IPS-15b (cell line): ENCODE results near the gene RPN2.

ENCODE experiments used
- H3K27me3 ChIP-seq: one replicate; pipeline ENCODE4 v1.6.1; 2013; ENCODE audit warnings: low read length; ENCODE audit not compliant: control insufficient read depth, insufficient read depth
- H3K36me3 ChIP-seq: one replicate; pipeline ENCODE4 v1.6.1; 2013; ENCODE audit warnings: low read length; ENCODE audit not compliant: control insufficient read depth, insufficient read depth
- H3K4me1 ChIP-seq: one replicate; pipeline ENCODE4 v1.6.1; 2013; ENCODE audit warnings: mild to moderate bottlenecking, low read length; ENCODE audit not compliant: control insufficient read depth, insufficient read depth
- H3K4me3 ChIP-seq: one replicate; pipeline ENCODE4 v1.5.1; 2013; ENCODE audit warnings: low read depth, low read length
- H3K9ac ChIP-seq: one replicate; pipeline ENCODE4 v1.6.1; 2013; ENCODE audit warnings: low read depth, mild to moderate bottlenecking, low read length
- H3K9me3 ChIP-seq: one replicate; pipeline ENCODE4 v1.6.1; 2013; ENCODE audit warnings: mild to moderate bottlenecking, low read length; ENCODE audit not compliant: control insufficient read depth, insufficient read depth

The RPN2 gene

DNA sequence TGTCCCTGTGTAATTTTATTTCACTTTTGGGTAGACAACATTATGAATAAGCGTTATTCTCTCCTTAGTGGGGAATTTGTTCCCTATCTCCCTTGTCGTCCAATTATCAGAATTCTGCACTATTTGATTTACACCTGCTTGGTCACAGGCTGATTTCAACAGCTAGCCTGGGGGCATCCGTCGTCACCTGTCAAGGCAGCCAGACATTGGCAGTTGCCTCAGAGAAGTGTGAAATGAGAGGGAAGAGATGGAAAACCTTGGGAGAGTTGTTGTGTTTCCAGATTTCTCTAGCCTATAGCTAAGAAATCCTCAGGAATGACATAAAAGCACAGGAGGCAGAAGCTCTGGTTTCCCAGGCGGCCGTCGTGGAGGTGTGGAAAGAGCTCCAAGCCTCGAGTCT lies 83.4 kb downstream of the RPN2 start:
- Histone ChIP-seq H3K36me3 (no peaks in the 10 kb centered on the region), H3K4me1 (peaks cover 5% of the 10 kb centered on the region), H3K9me3 (no peaks in the 10 kb centered on the region), H3K9ac (no peak overlapping the region), H3K27me3 (no peaks in the 10 kb centered on the region), H3K4me3 (no peak overlapping the region)

DNA sequence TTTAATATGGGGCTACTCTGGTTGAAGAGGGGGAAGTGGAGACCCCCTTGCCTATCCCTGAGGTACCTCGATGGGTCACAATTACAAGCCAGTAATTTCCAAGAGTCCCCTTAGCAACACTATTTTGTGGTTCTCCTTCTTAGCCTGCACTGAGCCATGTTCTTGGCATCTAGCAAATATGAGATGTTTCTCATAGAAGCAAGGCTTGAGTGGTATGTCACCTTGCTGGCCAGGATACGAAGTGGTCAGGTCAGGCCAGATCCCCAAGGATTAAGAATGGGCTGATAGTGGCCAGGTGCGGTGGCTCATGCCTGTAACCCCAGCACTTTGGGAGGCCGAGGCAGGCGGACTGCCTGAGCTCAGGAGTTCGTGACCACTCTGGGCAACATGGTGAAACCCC lies 84.6 kb downstream of the RPN2 start:
- no peak overlapping the region for H3K4me3 ChIP-seq
- H3K4me1 ChIP-seq: peaks cover 7% of the 10 kb centered on the region
- H3K36me3 ChIP-seq: no peaks in the 10 kb centered on the region
- H3K9ac ChIP-seq: no peak overlapping the region
- H3K9me3 ChIP-seq: no peaks in the 10 kb centered on the region
- no peaks in the 10 kb centered on the region for H3K27me3 ChIP-seq

DNA sequence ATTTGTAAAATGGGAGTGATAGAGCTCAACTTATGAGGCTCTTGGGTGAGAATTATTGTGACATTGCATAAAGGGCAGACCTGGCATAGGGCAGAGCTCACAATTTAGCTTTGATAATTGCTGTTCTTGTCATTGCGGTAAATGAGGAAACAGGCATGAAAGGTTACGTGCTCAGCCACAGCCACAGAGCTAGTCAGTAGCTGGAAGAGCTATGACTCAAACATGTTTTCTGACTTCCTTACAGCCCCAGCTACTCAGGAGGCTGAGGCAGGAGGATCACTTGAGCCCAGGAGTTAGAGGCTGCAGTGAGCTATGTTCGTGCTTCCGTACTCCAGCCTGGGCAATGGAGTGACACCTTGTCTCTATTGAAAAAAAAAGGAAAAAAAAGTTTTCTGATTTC lies 86.0 kb downstream of the RPN2 start:
- no peak overlapping the region for H3K9ac ChIP-seq

DNA sequence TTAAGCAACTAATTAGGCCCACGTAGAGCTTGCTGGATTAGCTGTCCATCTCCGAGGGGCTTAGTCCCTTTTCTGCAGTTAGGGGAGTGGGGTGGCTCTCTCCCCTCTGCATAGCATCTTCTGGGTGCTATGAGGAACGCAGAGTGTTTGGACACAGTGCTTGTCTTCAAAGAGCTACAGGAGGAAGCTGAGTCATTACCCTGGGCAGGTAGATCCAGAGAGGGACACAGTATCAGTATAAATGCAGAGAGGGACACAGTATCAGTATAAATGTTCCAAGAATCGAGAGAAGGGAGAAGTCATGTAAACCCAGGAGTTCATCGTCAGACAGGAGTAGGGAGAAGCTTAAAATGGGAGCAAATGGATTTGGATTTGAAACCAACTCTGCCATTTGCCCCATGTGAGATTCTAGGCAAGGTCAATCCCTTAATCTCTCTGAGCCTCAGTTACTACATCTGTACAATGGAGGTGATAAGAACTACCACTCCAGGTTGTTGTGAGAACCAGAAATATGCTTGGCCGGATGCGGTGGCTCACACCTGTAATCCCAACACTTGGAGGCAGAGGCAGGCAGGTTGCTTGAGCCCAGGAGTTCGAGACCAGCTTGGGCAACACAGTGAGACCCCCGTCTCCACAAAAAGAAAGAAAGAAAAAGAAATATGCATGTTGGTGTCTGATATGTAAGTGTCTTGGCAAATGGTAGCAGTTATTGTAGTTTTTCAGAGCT lies 88.0 kb downstream of the RPN2 start:
- no peaks in the 10 kb centered on the region for H3K9me3 ChIP-seq
- peaks cover 5% of the 10 kb centered on the region for H3K4me1 ChIP-seq
- no peaks in the 10 kb centered on the region for H3K36me3 ChIP-seq
- no peak overlapping the region for H3K9ac ChIP-seq
- no peaks in the 10 kb centered on the region for H3K27me3 ChIP-seq
- H3K4me3 ChIP-seq: no peak overlapping the region

More for the DNA sequence above, 86.0 kb downstream of the RPN2 start:
- Histone ChIP-seq H3K9me3 (no peaks in the 10 kb centered on the region), H3K36me3 (no peaks in the 10 kb centered on the region), H3K4me3 (no peak overlapping the region), H3K4me1 (peaks cover 5% of the 10 kb centered on the region), H3K27me3 (no peaks in the 10 kb centered on the region)

DNA sequence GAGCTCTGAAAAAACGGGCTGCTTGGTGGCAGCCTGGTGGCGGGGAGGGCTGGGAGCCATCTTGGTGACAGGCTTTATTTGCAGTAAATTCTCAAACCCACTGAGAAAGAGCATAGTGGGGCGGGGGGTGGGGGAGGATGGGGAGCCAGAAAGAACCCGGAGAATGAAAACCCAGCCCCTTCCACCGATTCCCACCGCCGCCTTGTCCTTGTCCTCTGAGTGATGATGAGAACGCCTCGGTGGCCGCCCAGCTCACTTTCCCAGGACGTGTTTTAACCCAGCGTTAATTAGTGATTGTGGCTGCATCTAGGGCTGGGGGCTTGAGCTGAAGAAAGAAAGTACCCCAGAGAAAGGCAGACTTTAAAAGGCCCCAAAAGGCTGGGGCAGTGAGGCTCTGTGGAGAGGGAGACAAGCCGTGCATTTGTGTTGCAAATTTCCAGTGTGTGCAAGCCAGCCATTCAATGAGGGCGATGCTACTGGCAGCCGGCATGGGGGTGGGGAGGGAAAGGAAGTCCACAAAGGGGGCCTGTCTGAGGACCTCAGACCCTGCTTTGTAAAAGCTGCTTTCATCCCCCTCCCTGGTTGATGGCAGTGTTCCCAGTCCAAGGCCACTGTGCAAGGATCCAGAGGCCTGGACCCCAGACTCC lies 88.7 kb downstream of the RPN2 start:
- Histone ChIP-seq H3K4me3 (no peak overlapping the region), H3K9me3 (no peaks in the 10 kb centered on the region), H3K9ac (peak overlapping the region; percentile 70), H3K36me3 (no peaks in the 10 kb centered on the region), H3K4me1 (peaks cover 5% of the 10 kb centered on the region), H3K27me3 (no peaks in the 10 kb centered on the region)

- Histone ChIP-seq H3K27me3 (no peaks in the 10 kb centered on the region), H3K4me1 (peaks cover 5% of the 10 kb centered on the region), H3K4me3 (no peak overlapping the region), H3K36me3 (no peaks in the 10 kb centered on the region), H3K9ac (no peak overlapping the region), H3K9me3 (no peaks in the 10 kb centered on the region)
These were observed 91.7 kb downstream of the RPN2 start for GRCh38 chr20:37270576-37271420.

DNA sequence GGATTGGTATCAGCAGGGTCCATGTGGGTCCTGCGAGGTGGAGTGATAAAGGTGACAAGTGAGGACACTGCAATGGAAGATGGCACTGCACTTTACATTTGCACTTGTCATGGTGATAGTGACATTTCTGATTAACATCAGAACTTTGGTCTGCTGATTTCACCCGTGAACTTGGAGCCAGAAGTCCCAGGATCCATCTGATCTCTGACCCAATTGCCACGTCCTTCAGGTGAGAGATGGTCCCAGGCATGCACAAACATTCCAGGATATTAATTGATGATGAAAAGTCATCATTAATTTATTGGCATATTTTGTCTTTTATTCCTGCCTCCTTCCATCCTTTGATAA lies 92.3 kb downstream of the RPN2 start:
- Histone ChIP-seq H3K9ac (no peak overlapping the region), H3K36me3 (no peaks in the 10 kb centered on the region), H3K4me1 (peaks cover 5% of the 10 kb centered on the region), H3K9me3 (no peaks in the 10 kb centered on the region), H3K27me3 (no peaks in the 10 kb centered on the region), H3K4me3 (no peak overlapping the region)

DNA sequence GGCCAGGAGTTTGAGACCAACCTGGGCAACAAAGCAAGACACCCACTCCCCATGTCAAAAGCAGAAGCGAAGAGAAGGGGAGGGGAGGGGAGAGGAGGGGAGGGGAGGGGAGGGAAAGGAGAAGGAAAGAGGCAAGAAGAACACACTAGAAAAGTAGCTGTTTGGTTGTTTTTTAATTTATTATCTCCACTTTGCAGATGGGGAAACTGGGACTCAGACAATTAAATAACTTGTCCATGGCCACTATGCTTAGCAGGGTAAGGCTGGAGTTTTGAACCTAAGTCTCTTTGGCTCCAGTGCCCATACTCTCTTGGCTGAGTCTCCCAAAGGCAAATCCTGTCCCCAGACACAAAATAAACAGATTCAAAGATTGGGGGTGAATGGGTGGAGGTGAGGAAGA lies 94.9 kb downstream of the RPN2 start:
- peaks cover under 1% of the 10 kb centered on the region for H3K4me1 ChIP-seq
- H3K9me3 ChIP-seq: no peaks in the 10 kb centered on the region
- H3K27me3 ChIP-seq: no peaks in the 10 kb centered on the region
- no peak overlapping the region for H3K4me3 ChIP-seq
- H3K36me3 ChIP-seq: no peaks in the 10 kb centered on the region
- H3K9ac ChIP-seq: no peak overlapping the region

DNA sequence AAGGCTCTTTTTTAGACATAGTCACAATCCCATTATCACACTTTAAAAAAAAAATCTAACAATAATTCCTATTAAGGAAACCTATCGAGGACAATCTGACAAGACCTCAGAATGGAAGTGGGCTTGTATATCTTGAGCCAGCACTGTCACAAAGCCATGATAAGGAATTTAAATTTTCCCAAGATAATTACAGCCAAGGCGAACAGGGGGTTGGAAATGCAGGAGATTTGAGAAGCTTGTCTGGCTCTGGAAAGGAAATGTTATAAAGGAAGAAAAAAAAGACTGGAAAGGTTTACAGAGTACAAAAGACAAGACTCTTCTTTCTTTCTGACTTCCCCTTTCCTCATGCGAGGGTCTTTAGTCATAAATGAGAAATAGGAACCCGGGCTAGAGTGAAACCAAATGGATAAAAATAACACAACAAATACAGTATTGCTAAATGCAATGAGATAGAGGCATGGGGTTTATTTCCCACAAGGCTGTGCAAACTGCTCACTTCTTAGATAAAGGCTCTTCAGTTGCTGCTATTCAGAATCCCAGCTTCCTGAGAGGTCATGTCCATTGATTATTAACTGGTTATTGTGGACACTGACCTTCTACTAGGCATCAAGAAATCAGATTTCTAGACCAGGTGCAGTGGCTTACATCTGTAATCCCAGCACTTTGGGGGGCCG lies 95.9 kb downstream of the RPN2 start:
- Histone ChIP-seq H3K4me3 (no peak overlapping the region), H3K4me1 (peaks cover 4% of the 10 kb centered on the region), H3K36me3 (no peaks in the 10 kb centered on the region), H3K27me3 (no peaks in the 10 kb centered on the region), H3K9ac (no peak overlapping the region), H3K9me3 (no peaks in the 10 kb centered on the region)

DNA sequence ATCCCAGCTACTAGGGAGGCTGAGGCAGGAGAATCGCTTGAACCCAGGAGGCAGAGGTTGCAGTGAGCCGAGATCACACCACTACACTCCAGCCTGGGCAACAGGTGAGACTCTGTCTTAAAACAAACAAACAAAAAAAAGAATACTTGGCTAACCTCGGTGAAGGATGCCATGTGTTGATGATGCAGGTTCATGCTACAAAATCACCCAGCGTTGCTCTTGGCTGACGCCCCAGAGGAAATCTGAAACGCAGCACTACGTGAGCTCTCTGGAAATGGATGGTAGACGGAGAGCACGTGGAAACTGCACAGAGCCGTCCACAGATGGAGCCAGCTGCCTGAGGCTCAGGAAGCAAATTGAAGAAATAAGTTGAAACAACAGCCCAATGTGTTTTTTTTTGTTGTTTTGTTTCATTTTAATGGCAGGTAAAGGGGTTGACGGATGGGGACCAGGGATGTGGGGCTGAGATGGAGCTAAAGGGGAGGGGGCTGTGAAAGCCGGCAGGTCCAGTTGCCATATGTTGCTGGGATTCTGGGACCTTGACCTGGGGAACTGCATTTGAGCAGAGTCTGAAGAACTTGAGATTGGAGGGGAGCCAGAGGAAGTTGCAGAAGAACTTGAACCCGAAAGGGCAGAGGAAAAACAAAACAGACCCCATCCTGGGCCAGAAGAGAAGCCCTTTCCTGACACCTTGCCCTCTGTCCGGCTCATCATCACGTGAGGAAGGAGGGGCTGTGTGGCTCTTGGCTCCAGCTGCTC lies 97.5 kb downstream of the RPN2 start:
- Histone ChIP-seq H3K9me3 (no peaks in the 10 kb centered on the region), H3K27me3 (no peaks in the 10 kb centered on the region), H3K4me1 (peaks cover 4% of the 10 kb centered on the region), H3K36me3 (no peaks in the 10 kb centered on the region), H3K9ac (no peak overlapping the region), H3K4me3 (no peak overlapping the region)

GRCh38 chr20:37277253-37277593 lies 98.1 kb downstream of the RPN2 start:
- no peaks in the 10 kb centered on the region for H3K9me3 ChIP-seq
- H3K36me3 ChIP-seq: no peaks in the 10 kb centered on the region
- no peak overlapping the region for H3K9ac ChIP-seq
- no peaks in the 10 kb centered on the region for H3K27me3 ChIP-seq
- peaks cover 4% of the 10 kb centered on the region for H3K4me1 ChIP-seq
- H3K4me3 ChIP-seq: no peak overlapping the region
